ENCODE results near the gene DIAPH2.

DNA sequence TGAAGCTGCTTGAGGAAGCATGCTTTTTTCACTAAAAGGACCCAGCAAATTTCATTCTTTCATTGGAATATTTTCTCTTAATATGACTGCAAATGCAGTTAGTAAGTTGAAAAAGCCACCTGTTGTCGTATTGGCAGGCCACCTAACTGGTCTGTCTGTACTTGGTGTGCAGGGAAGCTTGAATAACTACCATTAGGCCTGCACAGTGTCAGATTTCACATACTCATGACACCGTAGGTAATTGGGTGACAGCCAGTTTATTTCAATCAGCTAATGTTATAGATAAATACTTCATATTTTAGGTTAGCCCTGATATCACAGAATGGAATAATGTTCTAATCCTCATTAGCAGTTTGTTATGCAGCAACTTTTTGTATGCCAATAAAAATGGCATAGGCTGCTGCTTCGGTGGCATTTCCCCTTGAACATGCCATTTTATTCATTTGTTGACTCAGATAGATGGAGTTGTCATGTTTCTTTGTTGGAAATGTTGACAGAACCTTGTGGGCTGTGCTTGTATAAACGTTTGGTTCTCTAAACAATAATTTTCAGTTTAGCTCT is 372.8 kb downstream of the DIAPH2 start:
- TF ChIP-seq, protein P1, sequence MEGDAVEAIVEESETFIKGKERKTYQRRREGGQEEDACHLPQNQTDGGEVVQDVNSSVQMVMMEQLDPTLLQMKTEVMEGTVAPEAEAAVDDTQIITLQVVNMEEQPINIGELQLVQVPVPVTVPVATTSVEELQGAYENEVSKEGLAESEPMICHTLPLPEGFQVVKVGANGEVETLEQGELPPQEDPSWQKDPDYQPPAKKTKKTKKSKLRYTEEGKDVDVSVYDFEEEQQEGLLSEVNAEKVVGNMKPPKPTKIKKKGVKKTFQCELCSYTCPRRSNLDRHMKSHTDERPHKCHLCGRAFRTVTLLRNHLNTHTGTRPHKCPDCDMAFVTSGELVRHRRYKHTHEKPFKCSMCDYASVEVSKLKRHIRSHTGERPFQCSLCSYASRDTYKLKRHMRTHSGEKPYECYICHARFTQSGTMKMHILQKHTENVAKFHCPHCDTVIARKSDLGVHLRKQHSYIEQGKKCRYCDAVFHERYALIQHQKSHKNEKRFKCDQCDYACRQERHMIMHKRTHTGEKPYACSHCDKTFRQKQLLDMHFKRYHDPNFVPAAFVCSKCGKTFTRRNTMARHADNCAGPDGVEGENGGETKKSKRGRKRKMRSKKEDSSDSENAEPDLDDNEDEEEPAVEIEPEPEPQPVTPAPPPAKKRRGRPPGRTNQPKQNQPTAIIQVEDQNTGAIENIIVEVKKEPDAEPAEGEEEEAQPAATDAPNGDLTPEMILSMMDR (tag by site-specific recombination; IDR thresholded peaks at IDR 0.05) = no peak
- TF ChIP-seq TCF7L2 (IDR thresholded peaks at IDR 0.05; ENCODE audit: borderline replicate concordance, low read depth, low read length) = no peak
- no peak for TF ChIP-seq ZFHX2 (tag by site-specific recombination; conservative IDR thresholded peaks at IDR 0.05)
- TF ChIP-seq ZNF423 (tag by site-specific recombination; IDR thresholded peaks at IDR 0.05) = no peak
- TF ChIP-seq, protein P2, sequence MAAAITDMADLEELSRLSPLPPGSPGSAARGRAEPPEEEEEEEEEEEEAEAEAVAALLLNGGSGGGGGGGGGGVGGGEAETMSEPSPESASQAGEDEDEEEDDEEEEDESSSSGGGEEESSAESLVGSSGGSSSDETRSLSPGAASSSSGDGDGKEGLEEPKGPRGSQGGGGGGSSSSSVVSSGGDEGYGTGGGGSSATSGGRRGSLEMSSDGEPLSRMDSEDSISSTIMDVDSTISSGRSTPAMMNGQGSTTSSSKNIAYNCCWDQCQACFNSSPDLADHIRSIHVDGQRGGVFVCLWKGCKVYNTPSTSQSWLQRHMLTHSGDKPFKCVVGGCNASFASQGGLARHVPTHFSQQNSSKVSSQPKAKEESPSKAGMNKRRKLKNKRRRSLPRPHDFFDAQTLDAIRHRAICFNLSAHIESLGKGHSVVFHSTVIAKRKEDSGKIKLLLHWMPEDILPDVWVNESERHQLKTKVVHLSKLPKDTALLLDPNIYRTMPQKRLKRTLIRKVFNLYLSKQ (tag by site-specific recombination; IDR thresholded peaks at IDR 0.05; ENCODE audit: borderline replicate concordance) = no peak
- TF ChIP-seq ZBTB8A (tag by site-specific recombination; IDR thresholded peaks at IDR 0.05) = no peak
- TF ChIP-seq, protein P3, sequence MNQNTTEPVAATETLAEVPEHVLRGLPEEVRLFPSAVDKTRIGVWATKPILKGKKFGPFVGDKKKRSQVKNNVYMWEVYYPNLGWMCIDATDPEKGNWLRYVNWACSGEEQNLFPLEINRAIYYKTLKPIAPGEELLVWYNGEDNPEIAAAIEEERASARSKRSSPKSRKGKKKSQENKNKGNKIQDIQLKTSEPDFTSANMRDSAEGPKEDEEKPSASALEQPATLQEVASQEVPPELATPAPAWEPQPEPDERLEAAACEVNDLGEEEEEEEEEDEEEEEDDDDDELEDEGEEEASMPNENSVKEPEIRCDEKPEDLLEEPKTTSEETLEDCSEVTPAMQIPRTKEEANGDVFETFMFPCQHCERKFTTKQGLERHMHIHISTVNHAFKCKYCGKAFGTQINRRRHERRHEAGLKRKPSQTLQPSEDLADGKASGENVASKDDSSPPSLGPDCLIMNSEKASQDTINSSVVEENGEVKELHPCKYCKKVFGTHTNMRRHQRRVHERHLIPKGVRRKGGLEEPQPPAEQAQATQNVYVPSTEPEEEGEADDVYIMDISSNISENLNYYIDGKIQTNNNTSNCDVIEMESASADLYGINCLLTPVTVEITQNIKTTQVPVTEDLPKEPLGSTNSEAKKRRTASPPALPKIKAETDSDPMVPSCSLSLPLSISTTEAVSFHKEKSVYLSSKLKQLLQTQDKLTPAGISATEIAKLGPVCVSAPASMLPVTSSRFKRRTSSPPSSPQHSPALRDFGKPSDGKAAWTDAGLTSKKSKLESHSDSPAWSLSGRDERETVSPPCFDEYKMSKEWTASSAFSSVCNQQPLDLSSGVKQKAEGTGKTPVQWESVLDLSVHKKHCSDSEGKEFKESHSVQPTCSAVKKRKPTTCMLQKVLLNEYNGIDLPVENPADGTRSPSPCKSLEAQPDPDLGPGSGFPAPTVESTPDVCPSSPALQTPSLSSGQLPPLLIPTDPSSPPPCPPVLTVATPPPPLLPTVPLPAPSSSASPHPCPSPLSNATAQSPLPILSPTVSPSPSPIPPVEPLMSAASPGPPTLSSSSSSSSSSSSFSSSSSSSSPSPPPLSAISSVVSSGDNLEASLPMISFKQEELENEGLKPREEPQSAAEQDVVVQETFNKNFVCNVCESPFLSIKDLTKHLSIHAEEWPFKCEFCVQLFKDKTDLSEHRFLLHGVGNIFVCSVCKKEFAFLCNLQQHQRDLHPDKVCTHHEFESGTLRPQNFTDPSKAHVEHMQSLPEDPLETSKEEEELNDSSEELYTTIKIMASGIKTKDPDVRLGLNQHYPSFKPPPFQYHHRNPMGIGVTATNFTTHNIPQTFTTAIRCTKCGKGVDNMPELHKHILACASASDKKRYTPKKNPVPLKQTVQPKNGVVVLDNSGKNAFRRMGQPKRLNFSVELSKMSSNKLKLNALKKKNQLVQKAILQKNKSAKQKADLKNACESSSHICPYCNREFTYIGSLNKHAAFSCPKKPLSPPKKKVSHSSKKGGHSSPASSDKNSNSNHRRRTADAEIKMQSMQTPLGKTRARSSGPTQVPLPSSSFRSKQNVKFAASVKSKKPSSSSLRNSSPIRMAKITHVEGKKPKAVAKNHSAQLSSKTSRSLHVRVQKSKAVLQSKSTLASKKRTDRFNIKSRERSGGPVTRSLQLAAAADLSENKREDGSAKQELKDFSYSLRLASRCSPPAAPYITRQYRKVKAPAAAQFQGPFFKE (tag by site-specific recombination; IDR thresholded peaks at IDR 0.05; ENCODE audit: borderline replicate concordance) = no peak
- TF ChIP-seq, protein P4, sequence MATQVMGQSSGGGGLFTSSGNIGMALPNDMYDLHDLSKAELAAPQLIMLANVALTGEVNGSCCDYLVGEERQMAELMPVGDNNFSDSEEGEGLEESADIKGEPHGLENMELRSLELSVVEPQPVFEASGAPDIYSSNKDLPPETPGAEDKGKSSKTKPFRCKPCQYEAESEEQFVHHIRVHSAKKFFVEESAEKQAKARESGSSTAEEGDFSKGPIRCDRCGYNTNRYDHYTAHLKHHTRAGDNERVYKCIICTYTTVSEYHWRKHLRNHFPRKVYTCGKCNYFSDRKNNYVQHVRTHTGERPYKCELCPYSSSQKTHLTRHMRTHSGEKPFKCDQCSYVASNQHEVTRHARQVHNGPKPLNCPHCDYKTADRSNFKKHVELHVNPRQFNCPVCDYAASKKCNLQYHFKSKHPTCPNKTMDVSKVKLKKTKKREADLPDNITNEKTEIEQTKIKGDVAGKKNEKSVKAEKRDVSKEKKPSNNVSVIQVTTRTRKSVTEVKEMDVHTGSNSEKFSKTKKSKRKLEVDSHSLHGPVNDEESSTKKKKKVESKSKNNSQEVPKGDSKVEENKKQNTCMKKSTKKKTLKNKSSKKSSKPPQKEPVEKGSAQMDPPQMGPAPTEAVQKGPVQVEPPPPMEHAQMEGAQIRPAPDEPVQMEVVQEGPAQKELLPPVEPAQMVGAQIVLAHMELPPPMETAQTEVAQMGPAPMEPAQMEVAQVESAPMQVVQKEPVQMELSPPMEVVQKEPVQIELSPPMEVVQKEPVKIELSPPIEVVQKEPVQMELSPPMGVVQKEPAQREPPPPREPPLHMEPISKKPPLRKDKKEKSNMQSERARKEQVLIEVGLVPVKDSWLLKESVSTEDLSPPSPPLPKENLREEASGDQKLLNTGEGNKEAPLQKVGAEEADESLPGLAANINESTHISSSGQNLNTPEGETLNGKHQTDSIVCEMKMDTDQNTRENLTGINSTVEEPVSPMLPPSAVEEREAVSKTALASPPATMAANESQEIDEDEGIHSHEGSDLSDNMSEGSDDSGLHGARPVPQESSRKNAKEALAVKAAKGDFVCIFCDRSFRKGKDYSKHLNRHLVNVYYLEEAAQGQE (tag by site-specific recombination; IDR thresholded peaks at IDR 0.05) = no peak
- TF ChIP-seq ZNF121 (tag by site-specific recombination; IDR thresholded peaks at IDR 0.05) = no peak
- no peak for TF ChIP-seq BCL11A (tag by site-specific recombination; IDR thresholded peaks at IDR 0.05; ENCODE audit: low read depth)
- no peak for TF ChIP-seq ZNF174 (tag by site-specific recombination; IDR thresholded peaks at IDR 0.05)
- no peak for TF ChIP-seq ZNF768 (tag by site-specific recombination; IDR thresholded peaks at IDR 0.05)
- no peak for TF ChIP-seq ZNF350 (tag by site-specific recombination; IDR thresholded peaks at IDR 0.05)
- no peak for TF ChIP-seq ZNF529 (tag by site-specific recombination; IDR thresholded peaks at IDR 0.05; ENCODE audit: insufficient replicate concordance)

All from HEK293 (cell line).